ENCODE measurements around the gene IFT43.
A peak's percentile ranks its signal among the peaks of the same experiment; 100 is the strongest.

Gene IFT43

DNA sequence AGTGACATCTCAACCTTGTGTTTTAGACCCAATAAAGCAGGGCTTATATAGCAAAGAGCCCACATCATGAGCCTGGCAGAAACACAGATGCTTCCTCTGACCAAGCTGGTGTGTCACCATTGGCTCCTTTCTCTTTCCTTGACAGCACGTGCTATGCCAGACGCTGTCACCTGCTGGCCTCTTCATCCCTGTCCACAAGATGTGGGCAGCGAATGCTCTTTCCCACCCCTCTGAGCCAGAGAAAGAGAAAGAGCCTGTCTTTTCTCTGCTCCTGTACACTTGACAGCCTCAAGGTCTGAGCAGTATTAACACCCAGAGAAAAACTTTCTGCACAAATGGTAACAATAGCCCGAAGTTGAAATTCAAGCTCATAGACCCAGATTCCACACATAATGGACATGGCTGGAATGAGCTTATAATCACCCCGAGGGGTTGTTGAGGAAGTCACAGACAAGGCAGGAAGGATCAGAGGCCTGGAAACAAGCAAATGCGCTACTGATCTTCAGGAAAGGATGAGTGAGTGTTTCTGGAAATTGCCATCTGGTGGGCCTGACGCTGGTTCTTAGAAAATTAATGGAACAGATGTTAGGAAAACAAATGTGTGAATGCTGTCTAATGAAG, 12.7 kb upstream of the IFT43 start:
- Mint-ChIP-seq H3K36me3 (ENCODE audit: low read depth) (peaks cover 9% of the 10 kb centered on the region), H3K9me3 (no peaks in the 10 kb centered on the region), H3K27me3 (no peaks in the 10 kb centered on the region), H3K4me1 (ENCODE audit: low read depth) (peaks cover under 1% of the 10 kb centered on the region), H3K27ac (no peak overlapping the region), H3K4me3 (no peak overlapping the region)
- no peak for DNase-seq

DNA sequence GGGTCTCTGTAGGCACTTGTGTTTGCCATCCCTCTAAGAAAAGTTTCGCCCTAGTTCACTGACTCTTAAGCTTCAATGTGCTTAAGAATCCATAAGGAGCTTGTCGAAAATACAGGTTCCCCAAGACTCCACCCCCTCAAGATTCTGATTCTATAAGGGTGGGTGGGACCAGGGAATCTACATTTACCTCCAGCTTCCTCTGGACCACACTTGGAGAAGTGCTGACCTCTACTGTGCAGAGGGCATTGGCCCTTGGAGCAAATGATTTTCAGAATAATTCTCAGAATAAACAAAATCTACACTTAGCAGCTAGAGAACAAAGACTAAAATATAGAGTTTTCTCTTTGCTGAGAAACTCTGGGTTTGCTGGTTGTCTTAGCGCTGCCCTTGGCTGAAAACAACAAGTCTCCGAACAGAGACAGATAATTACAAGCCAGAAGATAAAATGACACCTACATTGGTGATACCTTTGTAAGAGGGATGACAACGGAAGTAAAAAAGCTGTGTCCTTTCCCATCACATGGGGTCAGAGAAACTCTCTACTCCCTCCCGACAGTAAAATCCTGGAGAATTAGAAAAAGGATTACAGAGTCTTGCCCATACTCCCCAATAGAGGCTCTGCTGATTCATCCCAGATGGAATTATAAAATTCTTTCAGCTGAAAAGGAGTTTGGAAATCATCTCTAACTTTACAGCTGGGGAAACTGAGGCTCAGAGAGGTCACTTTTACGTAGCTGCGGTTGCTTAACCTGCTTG, 8.6 kb upstream of the IFT43 start:
- H3K9me3 Mint-ChIP-seq = no peaks in the 10 kb centered on the region
- H3K27me3 Mint-ChIP-seq = no peaks in the 10 kb centered on the region
- H3K4me1 Mint-ChIP-seq (ENCODE audit: low read depth) = peaks cover 33% of the 10 kb centered on the region
- no peak for DNase-seq
- H3K4me3 Mint-ChIP-seq = no peak overlapping the region
- H3K36me3 Mint-ChIP-seq (ENCODE audit: low read depth) = no peaks in the 10 kb centered on the region
- H3K27ac Mint-ChIP-seq = no peak overlapping the region

DNA sequence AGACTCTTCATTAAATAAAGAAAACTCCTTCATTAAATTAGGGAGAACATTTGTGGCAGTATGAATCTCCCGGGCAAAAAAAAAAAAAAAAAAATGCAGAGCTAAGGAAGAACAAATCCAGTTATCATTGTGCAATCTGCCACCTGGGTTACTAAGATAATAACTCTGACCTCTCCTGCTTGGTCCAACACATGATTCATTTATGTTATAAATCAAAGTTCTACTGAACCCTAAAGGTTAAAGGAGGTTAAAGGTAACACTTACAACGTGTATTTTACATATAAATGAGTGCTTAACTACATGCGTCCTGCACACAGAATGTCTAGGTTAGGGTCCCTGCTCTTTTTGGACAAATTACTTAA, 8.0 kb upstream of the IFT43 start:
- no peak overlapping the region for H3K4me3 Mint-ChIP-seq
- no peaks in the 10 kb centered on the region for H3K9me3 Mint-ChIP-seq
- H3K27ac Mint-ChIP-seq = no peak overlapping the region
- H3K27me3 Mint-ChIP-seq = no peaks in the 10 kb centered on the region
- no peaks in the 10 kb centered on the region for H3K36me3 Mint-ChIP-seq (ENCODE audit: low read depth)
- DNase-seq = no peak
- peaks cover 33% of the 10 kb centered on the region for H3K4me1 Mint-ChIP-seq (ENCODE audit: low read depth)

DNA sequence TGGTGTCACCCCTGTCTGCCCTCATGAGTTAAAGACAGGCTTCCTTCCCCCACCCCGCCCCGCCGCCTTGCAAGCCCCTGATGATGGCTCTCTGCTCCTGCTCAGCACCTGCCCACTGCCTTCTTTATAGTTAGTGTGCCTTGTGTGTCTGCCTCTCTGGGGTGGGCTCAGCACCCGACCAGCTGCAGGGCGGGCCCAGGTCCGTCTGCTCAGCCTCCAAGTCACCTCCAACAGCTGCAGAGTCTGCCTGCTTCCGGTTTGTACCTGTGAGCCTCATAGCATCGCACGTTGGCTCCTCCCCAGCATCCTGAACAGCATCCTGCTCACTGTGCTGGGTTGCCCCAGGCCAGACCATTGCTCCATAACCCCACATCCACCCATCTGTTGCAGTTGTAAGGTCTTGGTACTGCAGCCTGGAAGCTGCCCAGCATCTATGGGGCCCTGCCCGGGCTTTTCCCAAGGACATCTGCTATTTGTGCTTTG, 7.3 kb upstream of the IFT43 start:
- H3K36me3 Mint-ChIP-seq (ENCODE audit: low read depth) = no peaks in the 10 kb centered on the region
- H3K27me3 Mint-ChIP-seq = no peaks in the 10 kb centered on the region
- no peak for DNase-seq
- H3K4me1 Mint-ChIP-seq (ENCODE audit: low read depth) = peaks cover 36% of the 10 kb centered on the region
- H3K4me3 Mint-ChIP-seq = no peak overlapping the region
- H3K9me3 Mint-ChIP-seq = no peaks in the 10 kb centered on the region
- H3K27ac Mint-ChIP-seq = peak overlapping the region; percentile 50

DNA sequence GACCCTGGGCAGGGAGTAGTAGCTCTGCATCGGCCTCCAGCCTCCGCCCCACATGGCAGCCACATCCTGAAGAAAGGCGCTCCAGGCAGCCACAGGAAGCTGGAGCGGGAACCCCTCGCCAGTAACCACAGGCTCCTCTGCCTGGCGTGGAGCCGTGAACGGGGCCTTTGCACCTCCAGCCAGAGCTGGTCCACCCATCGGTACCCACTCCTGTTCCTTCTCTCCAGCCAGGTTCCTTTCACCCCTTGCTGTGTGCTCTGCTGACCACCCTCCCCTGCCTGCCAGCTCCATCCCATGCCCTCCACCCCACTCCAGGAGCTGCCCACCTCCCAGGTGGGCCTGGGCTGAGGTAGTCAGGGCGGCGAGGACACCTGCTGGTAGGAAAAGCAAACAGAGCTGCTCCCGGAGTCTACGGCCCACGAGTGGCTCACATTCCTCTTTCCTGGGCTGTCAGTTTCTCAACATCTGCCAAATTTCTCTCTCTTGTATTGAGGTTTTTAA, 6.4 kb upstream of the IFT43 start:
- Mint-ChIP-seq H3K4me1 (ENCODE audit: low read depth) (peaks cover 36% of the 10 kb centered on the region), H3K27ac (no peak overlapping the region), H3K36me3 (ENCODE audit: low read depth) (no peaks in the 10 kb centered on the region), H3K4me3 (no peak overlapping the region), H3K9me3 (no peaks in the 10 kb centered on the region), H3K27me3 (no peaks in the 10 kb centered on the region)
- DNase-seq = peak; percentile 45

DNA sequence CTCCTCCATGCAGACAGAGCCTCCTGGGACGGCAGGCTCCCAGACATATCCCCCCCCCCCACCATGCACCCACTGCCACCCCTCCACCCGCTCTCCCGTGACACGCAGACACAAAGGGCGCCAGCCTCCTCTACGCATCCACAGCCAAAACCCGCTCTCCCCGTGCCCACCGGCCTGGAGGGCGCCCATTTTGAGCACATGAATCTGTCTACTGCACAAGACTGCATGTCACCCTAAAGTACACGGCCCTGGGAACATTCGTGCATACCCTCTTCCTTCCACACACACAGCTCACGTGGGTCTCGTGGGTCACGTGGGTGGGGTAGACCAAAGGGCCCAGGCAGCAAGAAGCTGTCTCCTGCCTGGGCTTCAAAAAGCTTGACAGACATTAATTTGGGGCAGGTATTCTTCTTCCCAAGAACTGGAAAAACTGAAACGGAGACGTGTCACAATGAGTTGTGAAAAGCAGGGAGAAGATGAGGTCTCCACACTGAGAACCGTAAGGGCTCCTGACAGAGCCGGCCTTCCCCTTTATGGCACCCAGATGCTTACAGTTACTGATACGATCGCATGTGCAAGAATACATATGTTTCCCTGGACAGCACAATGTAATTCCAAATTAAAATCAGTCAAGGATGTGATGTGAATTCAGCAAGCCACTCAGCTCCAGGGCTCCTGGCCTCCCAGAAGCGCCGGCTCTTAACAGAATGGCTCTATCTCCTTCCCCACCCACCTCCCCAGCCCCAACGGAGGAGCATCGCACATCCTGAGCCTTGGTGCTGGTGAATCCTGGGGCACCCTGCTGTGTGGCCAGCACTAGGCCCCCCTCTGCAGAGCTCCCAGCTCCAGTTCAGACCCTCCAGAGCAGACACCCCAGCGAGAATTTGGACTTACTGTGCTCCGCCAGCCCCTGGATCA, 5.7 kb upstream of the IFT43 start:
- Mint-ChIP-seq H3K27me3 (no peaks in the 10 kb centered on the region), H3K36me3 (ENCODE audit: low read depth) (no peaks in the 10 kb centered on the region), H3K27ac (no peak overlapping the region), H3K4me1 (ENCODE audit: low read depth) (peaks cover 37% of the 10 kb centered on the region), H3K9me3 (no peaks in the 10 kb centered on the region), H3K4me3 (no peak overlapping the region)
- no peak for DNase-seq

DNA sequence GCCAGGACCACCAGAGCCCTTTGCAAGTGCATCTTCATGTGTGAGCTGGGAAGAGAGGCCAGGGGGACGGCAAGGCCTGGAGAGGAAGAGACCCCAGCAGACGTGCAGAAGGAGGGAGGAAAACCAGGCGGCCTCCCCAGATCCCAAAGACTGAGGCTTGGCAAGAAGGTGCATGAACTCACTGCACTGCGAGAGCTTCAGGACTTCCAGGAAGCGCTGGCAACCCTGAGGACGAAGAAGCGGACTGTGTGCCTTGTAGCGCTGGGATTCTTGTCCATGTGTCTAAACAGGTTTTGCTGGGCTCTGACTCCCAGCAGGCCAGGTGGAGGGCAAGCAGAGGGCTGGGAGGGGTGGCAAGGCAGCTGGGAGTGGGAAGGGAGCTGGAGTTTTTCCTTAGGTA, 4.7 kb upstream of the IFT43 start:
- Mint-ChIP-seq H3K4me1 (ENCODE audit: low read depth) (peaks cover 43% of the 10 kb centered on the region), H3K36me3 (ENCODE audit: low read depth) (peaks cover under 1% of the 10 kb centered on the region), H3K9me3 (no peaks in the 10 kb centered on the region), H3K4me3 (peak overlapping the region; percentile 75), H3K27ac (peak overlapping the region; percentile 88), H3K27me3 (no peaks in the 10 kb centered on the region)
- no peak for DNase-seq

DNA sequence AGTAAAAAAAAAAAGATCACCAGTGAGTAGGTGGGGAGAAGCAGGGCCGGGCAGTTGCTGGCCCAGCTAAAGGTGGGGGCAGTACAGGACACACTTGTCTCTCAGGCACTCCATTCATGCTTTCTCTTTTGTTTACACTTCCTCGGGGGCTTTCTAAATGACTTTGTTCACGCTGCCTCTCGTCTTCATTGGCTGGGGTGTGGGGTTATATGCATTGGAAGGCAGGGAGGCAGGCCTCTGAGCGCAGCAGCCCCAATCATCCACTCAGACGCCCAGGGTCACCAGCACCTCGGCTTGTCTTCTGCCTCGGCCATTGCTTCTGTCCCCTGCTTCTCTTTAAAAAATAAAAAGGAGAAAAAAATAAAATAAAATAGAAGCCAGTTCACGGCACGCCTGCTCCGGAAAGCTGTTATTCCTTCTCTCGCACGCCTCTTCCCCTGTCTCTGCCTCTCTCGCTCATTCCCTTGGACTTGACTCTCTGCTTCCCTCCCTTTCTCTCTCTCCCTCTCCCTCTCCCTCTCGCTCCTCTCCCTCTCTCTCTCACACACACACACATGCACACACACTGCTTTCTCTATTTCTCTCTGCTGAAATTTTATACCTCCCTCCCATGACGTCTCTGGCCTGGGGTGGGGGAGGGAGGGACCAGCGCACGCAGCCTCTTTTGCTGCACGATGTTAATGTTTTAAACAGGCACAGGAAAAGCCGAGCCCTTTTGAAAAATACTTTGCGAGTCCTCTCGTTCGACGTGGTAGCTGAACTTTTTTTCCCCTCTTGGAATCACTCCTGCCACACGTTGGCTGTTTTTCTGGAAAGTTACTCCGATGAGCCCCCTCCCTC, 3.9 kb upstream of the IFT43 start, which contains the start of gene TGFB3:
TGFB3 (minus strand) TSS at position 570 of the 840 bp plus-strand sequence. CDS start 1,102 bp downstream, outside the sequence.
- peaks cover 5% of the 10 kb centered on the region for H3K36me3 Mint-ChIP-seq (ENCODE audit: low read depth)
- H3K27me3 Mint-ChIP-seq = no peaks in the 10 kb centered on the region
- H3K27ac Mint-ChIP-seq = peak within 1 kb of the TSS; percentile 88
- H3K4me3 Mint-ChIP-seq = peak within 1 kb of the TSS; percentile 75
- DNase-seq = peak; percentile 45
- no peaks in the 10 kb centered on the region for H3K9me3 Mint-ChIP-seq
- peaks cover 49% of the 10 kb centered on the region for H3K4me1 Mint-ChIP-seq (ENCODE audit: low read depth)

DNA sequence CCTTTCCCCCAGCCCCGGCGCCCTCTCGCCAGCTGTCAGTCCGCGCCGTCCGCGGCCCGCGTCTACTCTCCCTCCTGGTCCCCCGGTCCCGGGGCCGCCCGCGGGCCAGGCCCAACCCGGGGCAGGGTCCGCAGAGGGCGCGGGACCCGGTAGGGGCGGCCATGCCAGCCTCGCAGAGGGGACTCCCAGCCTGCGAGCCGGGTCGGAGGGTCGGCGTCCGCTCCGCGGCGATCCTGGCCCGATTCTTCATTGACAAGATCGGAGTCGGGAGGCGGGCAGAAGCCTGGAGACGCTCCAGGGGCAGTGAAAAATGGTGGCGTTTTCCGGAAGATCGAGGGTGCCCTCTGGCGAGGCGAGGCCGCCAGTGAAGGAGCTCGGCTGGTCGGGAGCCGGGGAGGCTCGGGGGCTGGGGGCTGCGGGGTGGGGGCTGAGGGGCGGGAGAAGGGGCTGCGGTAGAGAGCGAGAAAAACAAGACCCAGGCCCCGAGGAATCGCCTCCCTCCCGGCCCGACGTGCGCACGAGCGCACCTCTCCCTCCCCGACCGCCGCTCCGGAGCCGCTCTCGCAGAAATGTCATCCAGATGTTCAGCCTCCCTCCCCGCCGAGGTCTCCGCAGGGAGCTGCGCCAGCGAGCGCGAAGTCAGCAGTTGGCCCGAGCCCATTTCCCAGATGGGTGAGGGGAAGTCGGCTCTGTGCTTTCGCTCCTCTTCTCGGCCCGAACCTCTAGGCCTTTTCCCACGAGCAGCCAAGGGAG, 3.1 kb upstream of the IFT43 start:
- Mint-ChIP-seq H3K36me3 (ENCODE audit: low read depth) (peaks cover 5% of the 10 kb centered on the region), H3K27ac (peak overlapping the region; percentile 88)

DNA sequence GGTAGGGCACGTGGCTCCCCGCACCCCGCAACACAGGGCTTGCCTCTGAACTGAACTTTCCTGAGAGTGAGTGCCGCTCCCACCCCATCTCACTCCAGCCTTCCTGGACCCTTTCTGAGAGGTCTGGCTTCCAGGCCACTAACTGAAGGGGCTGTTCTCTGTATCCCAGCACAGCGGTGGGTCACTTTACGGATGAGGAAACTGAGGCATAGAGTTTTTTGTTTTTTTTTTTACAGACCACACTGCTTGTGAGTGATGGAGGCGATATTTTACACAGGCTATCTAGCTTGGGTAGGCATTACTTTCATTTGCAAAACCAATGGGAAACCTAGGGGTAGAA, 2.6 kb upstream of the IFT43 start:
- H3K27ac Mint-ChIP-seq = peak overlapping the region; percentile 80
- DNase-seq = no peak
- H3K4me1 Mint-ChIP-seq (ENCODE audit: low read depth) = peaks cover 49% of the 10 kb centered on the region
- H3K36me3 Mint-ChIP-seq (ENCODE audit: low read depth) = peaks cover 5% of the 10 kb centered on the region
- H3K27me3 Mint-ChIP-seq = no peaks in the 10 kb centered on the region
- H3K9me3 Mint-ChIP-seq = no peaks in the 10 kb centered on the region
- H3K4me3 Mint-ChIP-seq = peak overlapping the region; percentile 75

More for the DNA sequence above, 3.1 kb upstream of the IFT43 start:
- H3K4me1 Mint-ChIP-seq (ENCODE audit: low read depth) = peaks cover 51% of the 10 kb centered on the region
- H3K9me3 Mint-ChIP-seq = no peaks in the 10 kb centered on the region
- no peaks in the 10 kb centered on the region for H3K27me3 Mint-ChIP-seq
- H3K4me3 Mint-ChIP-seq = peak overlapping the region; percentile 75
- DNase-seq = peak; percentile 88

DNA sequence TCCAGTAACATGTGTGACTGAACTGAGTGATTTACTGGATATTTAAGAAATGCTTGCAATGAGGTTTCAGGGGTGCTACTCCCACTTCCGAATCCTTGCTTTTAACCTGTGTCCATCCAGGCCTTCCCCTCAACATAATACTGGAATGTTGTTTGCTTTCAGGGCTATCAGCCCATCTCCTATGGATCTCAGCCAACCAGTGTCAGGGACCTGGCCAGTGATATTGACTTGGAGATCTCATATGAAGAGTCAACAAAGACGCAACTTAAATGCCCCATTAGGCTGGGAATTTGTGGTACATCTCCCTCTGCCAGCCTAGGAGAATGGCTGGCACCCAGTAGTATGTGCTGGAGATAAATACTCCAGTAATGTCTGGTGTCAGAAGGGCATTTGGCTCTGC, 889 bp upstream of the IFT43 start:
- H3K4me3 Mint-ChIP-seq = peak overlapping the region; percentile 87
- H3K4me1 Mint-ChIP-seq (ENCODE audit: low read depth) = peaks cover 37% of the 10 kb centered on the region
- no peaks in the 10 kb centered on the region for H3K9me3 Mint-ChIP-seq
- no peak for DNase-seq
- peaks cover 15% of the 10 kb centered on the region for H3K36me3 Mint-ChIP-seq (ENCODE audit: low read depth)
- H3K27ac Mint-ChIP-seq = no peak overlapping the region
- H3K27me3 Mint-ChIP-seq = no peaks in the 10 kb centered on the region

DNA sequence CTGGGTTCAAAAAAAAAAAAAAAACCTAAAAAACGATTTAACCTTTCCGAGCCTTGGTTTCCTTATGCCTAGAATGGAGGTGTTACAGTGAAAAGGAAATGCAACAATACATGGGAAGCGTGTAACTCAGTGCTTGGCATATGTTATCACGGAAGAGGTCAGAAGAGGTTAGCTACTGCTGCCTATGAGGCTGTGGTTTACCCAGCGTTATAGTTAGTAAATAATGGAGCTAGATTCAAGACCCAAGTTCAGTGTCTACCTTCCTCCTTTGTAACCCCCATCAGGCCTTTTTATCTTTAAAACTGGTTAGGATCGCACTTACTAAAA, 839 bp downstream of the IFT43 start:
- Mint-ChIP-seq H3K9me3 (no peaks in the 10 kb centered on the region), H3K4me1 (ENCODE audit: low read depth) (peaks cover 24% of the 10 kb centered on the region), H3K4me3 (peak overlapping the region; percentile 87), H3K36me3 (ENCODE audit: low read depth) (peaks cover 21% of the 10 kb centered on the region), H3K27me3 (no peaks in the 10 kb centered on the region), H3K27ac (peak overlapping the region; percentile 87)
- no peak for DNase-seq

DNA sequence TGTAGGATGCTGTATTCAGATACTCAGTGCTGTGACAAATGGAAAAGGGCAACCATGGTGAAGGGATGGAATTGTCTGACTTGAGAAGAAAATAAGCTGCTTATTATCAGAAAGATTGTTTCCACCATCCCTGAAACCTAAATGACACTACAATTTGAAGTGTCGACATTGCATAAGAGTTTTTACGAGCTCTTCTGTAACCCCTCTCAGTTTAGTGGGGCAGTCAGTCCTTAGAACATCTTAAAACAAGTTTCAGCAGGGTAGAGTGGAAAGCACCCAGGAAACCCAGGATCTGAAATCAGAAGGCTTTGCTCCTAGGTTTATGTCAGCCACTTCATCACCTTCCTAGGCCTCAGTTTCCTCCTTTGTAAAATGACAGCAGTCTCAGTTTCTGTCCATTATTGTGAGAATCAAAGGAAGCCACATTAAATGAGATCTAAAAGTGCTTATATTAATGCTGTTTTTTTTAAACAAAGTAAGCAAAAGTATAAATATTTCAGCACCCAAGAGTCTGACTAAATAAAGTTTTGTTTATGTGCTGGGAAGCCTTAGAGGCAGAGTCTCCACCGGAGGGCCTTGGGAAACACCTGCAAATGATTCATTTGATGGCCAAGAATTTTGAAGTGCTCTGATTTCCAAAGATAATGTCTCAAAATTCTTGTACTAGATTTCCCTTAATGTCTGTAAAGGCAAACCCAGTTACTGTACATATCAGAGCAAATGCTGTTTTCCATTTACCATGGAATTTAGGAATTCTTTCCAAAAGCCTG, 1.8 kb downstream of the IFT43 start:
- H3K27ac Mint-ChIP-seq = no peak overlapping the region
- H3K4me3 Mint-ChIP-seq = no peak overlapping the region
- DNase-seq = no peak
- peaks cover 26% of the 10 kb centered on the region for H3K36me3 Mint-ChIP-seq (ENCODE audit: low read depth)
- H3K27me3 Mint-ChIP-seq = no peaks in the 10 kb centered on the region
- H3K4me1 Mint-ChIP-seq (ENCODE audit: low read depth) = peaks cover 18% of the 10 kb centered on the region
- H3K9me3 Mint-ChIP-seq = no peaks in the 10 kb centered on the region
